SH-SY5Y (cell line): ENCODE results near the gene RSRC2.

Experiments used
- GATA2 ChIP-seq: IDR thresholded peaks from 2 replicates; pipeline ENCODE4 v1.6.1; 2011; ENCODE audit warnings: mild to moderate bottlenecking, low read depth, low read length
- GATA3 ChIP-seq: IDR thresholded peaks from 2 replicates; pipeline ENCODE4 v1.6.1; 2011; ENCODE audit warnings: low read depth, mild to moderate bottlenecking, low read length, moderate library complexity

The RSRC2 gene

DNA sequence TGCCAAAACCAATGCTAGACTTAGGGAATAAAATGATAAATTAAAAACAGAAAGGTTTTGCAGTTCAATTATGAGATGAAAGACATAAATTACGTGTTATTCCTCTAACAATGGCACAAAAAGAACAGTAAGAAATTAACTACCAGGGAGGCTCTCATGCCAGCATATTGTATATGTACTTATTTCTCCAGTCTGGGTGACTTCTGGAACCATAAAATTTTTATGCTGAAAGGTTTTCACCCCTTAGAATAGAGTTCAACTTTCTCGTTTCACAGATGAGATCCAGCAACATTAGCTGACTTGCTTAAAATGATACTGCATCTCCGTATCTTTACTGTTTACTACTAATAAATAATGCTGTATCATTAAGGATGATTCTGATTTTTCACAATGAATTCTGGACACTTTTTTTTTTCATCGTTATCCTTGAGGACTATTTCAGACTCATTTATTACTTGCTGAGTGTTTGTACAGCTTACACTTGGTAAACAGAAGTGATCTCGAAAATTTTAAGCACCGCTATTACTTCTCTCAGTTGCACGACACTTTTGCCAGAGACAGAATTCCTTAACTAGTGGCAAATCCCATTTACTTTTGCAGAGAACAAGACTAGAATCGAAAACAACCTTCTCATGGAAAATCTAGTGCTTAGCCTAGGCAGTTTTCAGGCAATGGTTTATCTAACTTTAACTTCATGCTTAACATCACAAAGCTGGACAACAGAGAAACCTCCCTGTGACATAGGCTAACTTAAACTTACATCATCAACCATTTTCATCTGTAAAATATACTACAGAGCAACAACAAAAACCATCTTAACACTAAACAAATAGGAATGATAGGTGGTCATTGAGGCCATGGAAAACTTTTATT lies 2.7 kb downstream of the RSRC2 start:
- TF ChIP-seq GATA2: no peak
- TF ChIP-seq GATA3: no peak

DNA sequence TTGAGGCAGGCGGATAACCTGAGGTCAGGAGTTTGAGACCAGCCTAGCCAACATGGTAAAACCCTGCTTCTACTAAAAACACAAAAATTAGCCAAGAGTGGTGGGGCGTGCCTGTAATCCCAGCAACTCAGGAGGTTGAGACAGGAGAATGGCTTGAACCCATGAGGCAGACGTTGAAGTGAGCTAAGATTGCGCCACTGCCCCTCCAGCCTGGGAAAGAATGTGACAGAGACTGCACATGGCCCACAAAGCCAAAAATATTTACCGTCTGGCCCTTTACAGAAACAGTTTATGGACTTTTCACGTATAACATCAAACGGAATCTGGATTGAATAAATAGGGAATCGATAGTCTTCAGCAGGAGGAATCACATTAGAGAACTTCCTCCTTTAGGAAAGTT lies 3.5 kb downstream of the RSRC2 start:
- TF ChIP-seq GATA3: no peak
- no peak for TF ChIP-seq GATA2

DNA sequence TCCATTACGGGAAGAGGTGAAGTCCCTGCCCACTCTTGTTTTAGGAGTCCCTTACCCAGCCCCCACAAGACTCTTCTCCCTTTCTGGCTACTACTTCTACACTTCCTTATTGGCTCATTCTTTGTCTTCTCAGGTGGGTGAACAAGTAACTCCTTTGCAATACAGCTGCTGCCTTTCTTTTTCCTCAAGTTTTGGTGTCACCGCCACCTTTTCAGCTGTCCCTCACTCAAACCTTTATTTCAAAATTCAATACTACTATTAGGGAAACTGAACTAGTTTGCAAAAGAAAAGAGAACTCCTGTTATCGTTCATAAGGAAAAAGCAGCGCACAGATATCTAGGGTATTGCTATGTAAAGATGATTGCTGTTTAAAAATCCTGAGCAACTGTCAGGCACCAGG lies 6.1 kb downstream of the RSRC2 start:
- TF ChIP-seq GATA2 (no peak), GATA3 (no peak)

DNA sequence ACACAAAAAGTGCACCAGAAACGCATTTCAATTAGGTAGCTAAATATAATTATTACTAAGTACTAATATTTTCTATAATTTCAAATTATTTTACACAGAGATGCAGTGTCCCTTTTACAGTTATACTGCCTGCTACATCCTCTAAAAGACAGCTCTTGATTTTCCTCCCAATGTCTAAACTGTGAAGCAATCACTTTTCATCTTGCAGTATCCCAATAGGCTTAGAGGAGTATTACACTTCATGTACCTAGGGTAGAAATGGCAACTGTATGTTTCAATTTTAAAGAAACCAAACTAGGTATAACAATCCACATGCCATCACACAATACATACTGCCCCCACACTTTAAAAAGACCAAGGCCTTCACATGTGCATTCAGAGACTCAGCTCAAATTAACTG lies 7.3 kb downstream of the RSRC2 start:
- TF ChIP-seq GATA2 (no peak), GATA3 (no peak)

GRCh38 chr12:122518908-122519307 lies 7.8 kb downstream of the RSRC2 start:
- TF ChIP-seq GATA2: no peak

- TF ChIP-seq GATA2: no peak
- no peak for TF ChIP-seq GATA3
These were observed 8.9 kb downstream of the RSRC2 start for GRCh38 chr12:122517877-122518276.

GRCh38 chr12:122516544-122517361 lies 10.0 kb downstream of the RSRC2 start:
- no peak for TF ChIP-seq GATA2
- no peak for TF ChIP-seq GATA3

DNA sequence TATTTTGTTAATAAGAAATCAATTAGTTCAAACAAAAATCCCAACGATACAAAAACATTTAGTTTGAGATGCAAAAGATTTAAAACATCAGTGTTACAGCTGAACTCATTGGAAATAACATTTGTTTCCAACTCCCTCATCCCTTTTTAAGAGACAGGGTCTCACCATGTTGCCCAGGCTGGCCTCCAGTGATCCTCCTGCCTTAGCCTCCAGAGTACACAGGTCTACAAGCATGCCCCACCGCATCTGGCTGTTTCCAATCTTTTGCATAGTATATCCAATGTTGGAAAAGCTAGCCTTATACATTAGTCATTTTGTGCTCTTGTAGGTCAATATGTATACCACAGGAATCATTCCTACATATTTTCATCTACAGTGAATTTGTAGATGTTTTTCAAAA lies 11.5 kb downstream of the RSRC2 start:
- TF ChIP-seq GATA2 (no peak), GATA3 (no peak)

DNA sequence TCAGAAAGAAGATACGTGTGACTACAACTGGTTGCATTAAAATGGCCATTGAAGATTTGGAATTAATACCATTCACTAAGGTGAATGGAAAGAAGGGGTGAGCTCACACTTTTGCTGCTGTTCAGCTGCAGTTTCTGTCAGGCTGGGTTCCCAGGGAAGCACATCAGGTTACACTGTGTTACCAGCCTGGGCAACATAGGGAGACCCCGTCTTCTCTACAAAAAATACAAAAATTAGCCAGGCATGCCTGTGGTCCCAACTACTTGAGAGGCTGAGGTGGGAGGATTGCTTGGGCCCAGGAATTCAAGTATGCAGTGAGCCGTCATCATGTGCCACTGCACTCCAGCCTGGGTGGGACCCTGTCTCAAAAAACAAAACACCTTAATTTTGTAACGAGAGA lies 13.1 kb downstream of the RSRC2 start:
- TF ChIP-seq GATA3: no peak
- no peak for TF ChIP-seq GATA2

DNA sequence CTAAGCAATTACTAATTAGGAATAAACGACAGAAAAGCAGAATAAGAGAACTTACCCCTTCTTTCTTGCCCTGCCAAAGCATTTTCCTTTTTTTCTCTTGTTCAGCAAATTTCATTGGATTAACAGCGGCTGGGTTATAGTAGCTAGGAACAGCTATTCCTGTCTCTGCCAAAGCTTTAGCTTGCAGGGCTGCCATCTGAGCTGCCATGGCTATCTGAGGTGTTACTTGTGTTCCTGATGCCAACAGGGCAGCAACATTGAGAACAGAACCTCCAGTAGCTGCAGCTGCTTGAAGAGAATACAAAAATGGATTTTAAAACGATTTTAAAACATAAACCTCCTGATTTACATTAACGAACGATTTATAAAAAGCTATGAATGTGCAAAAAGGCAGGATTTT lies 18.6 kb downstream of the RSRC2 start:
- TF ChIP-seq GATA2: no peak
- no peak for TF ChIP-seq GATA3

- TF ChIP-seq GATA3 (no peak), GATA2 (no peak)
These were observed 20.3 kb downstream of the RSRC2 start for GRCh38 chr12:122506393-122506938.

DNA sequence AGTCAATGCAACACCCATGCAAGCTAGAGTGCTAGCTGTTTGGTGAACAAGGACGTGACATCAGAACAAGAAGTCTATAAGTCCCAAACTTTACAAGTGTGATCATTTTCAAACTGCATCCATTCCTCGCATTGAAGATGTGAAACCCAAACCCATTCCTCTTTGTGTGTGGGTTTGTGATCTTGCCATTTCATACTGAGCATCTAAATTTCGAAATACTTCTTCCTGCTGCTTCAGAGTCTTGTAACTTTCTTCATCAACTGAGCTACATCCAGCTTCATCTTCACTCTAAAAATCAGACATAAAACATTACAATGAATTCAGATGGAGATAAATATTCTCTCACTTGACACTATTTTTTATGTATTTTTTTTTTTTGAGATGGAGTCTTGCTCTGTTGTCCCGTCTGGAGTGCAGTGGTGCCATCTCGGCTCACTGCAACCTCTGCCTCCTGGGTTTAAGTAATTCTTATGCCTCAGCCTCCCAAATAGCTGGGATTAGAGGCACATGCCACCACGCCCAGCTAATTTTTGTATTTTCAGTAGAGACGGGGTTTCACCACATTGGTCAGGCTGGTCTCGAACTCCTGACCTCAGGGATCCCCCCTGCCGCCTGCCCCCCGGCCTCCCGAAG lies 21.2 kb downstream of the RSRC2 start:
- TF ChIP-seq GATA2 (no peak), GATA3 (no peak)

DNA sequence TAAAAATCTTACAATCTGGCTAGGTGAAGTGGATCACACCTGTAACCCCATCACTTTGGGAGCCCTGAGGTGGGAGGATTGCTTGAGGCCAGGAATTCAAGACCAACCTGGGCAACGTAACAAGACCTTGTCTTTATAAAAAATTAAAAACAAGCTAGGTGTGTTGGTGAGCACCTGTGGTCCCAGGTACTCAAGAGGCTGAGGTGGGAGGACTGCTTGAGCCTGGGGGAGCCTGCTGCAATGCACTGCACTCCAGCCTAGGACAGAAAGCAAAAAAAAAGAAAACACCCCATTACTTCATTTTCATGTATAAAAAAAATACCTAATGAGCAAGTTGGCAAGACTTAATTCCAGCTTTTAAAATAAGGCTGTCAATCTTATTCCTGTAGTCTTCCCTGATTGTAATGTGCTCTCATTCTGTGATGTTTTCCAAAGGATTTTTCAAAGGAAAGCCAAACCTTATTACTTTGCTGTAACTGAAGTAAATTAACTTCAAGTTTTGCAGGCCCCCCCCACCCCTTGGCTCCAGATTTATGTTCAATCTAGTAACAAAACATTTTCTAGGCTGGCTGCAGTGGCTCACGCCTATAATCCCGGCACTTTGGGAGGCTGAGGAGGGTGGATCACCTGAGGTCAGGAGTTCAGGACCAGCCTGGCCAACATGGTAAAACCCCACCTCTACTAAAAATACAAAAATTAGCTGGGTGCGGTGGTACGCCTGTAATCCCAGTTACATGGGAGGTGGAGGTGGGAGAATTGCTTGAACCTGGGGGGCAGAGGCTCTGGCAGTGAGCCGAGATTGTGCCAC lies 22.7 kb downstream of the RSRC2 start:
- TF ChIP-seq GATA3 (no peak), GATA2 (no peak)

GRCh38 chr12:122503147-122503751 lies 23.5 kb downstream of the RSRC2 start:
- no peak for TF ChIP-seq GATA3
- no peak for TF ChIP-seq GATA2
